Liver (tissue), 3 donors: ENCODE results near the gene IER2.

Source experiments
- CTCF ChIP-seq: fragments of 150-350 bp; IDR thresholded peaks from 2 replicates; pipeline ENCODE4 v1.5.1; 2017; ENCODE audit warnings: improper control_type of control experiment, low read depth, low read length; ENCODE audit not compliant: missing input control
- EGR1 ChIP-seq, 2 donors: IDR thresholded peaks; 2 replicates each; pipeline ENCODE4 v1.6.1; 2016 to 2018; ENCODE audit warnings: antibody characterized with exemption in 2 of 2, low read depth in 2 of 2
- GABPA ChIP-seq, 2 donors: IDR thresholded peaks in 1 of 2; conservative IDR thresholded peaks in 1 of 2; 2 replicates each; pipeline ENCODE4 v1.6.1; 2016; ENCODE audit warnings: antibody characterized with exemption in 2 of 2, mild to moderate bottlenecking in 1 of 2, moderate library complexity in 1 of 2
- MAX ChIP-seq: IDR thresholded peaks from 2 replicates; pipeline ENCODE4 v1.6.1; 2016; ENCODE audit warnings: antibody characterized with exemption
- RAD21 ChIP-seq, 2 donors: IDR thresholded peaks; 2 replicates each; pipeline ENCODE4 v1.6.1; 2016; ENCODE audit warnings: antibody characterized with exemption in 2 of 2, mild to moderate bottlenecking in 2 of 2
- REST ChIP-seq: IDR thresholded peaks from 2 replicates; pipeline ENCODE4 v1.6.1; 2016; ENCODE audit warnings: antibody characterized with exemption, mild to moderate bottlenecking
- TAF1 ChIP-seq: conservative IDR thresholded peaks from 2 replicates; pipeline ENCODE4 v1.6.1; 2016; ENCODE audit warnings: antibody characterized with exemption, mild to moderate bottlenecking
- YY1 ChIP-seq: IDR thresholded peaks from 2 replicates; pipeline ENCODE4 v1.6.1; 2016; ENCODE audit warnings: antibody characterized with exemption, mild to moderate bottlenecking
- donor health status: healthy.
- donor health status: healthy.

GRCh38 chr19:13172346-13173138 lies 22.3 kb downstream of the IER2 start:
- TF ChIP-seq YY1 (no peak), CTCF (no peak), RAD21 (IDR thresholded peaks at IDR 0.05) (no peak), MAX (no peak), GABPA (IDR thresholded peaks at IDR 0.05 in 1 of 2, conservative IDR thresholded peaks at IDR 0.05 in 1 of 2) (no peak), REST (no peak), TAF1 (no peak), EGR1 (IDR thresholded peaks at IDR 0.05; ENCODE audit: low read depth in 2 of 2) (no peak)
